Ovary (tissue), 3 donors: ENCODE measurements around the gene SEMA3G.

Source experiments
- EP300 ChIP-seq: sonication (generic); formaldehyde crosslinking; IDR thresholded peaks from one replicate; pipeline ENCODE4 v1.6.1; 2017; ENCODE audit warnings: antibody characterized with exemption
- TF ChIP-seq, protein P1 (sequence below), 3 donors: fragments of 450-650 bp in 2 of 3; fragments of 200-600 bp in 1 of 3; IDR thresholded peaks; one replicate each; pipeline versions ENCODE4 v1.5.1 to v1.8.0; 2016 to 2022; ENCODE audit warnings: antibody characterized with exemption in 3 of 3, mild to moderate bottlenecking in 1 of 3
- donor health status: DM: no; HTN: no; CAD: no.

DNA sequence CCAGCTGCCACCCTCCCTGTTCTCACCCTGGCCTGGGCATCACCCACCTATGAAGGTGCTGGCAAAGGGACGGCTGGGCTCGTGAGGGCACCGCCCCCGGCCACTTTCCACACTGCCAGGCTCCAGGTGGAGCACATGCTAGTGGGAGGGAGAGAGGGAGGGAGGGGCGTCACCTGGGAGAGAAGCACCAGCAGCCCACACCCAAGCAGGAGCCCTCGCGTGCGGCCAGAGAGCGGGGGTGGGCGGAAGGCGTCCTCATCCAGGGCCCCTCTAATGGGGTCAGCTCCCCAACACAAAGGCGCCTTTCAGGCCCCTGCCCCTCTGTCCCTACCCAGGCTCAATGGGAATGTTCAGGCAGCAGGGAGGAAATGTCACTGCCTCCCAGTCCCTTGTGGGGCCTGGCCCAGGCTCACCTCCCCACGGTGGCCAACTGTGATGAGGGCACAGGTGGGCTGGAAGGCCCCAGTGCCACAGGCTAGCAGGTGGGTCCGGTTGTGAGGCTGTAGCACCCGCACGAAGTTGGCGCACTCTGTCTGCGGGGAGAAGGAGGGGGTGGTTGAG, 3.1 kb downstream of the SEMA3G start:
- TF ChIP-seq, protein P1, sequence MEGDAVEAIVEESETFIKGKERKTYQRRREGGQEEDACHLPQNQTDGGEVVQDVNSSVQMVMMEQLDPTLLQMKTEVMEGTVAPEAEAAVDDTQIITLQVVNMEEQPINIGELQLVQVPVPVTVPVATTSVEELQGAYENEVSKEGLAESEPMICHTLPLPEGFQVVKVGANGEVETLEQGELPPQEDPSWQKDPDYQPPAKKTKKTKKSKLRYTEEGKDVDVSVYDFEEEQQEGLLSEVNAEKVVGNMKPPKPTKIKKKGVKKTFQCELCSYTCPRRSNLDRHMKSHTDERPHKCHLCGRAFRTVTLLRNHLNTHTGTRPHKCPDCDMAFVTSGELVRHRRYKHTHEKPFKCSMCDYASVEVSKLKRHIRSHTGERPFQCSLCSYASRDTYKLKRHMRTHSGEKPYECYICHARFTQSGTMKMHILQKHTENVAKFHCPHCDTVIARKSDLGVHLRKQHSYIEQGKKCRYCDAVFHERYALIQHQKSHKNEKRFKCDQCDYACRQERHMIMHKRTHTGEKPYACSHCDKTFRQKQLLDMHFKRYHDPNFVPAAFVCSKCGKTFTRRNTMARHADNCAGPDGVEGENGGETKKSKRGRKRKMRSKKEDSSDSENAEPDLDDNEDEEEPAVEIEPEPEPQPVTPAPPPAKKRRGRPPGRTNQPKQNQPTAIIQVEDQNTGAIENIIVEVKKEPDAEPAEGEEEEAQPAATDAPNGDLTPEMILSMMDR (IDR thresholded peaks at IDR 0.05) = no peak
- TF ChIP-seq EP300 = no peak
